HepG2 (cell line): Measurements from ENCODE around the gene UBTD1. TPM values are rescaled to one million over a fixed set of nuclear protein-coding genes. Genes with fewer than 3 reads are reported as not detected.

ENCODE experiments used
- ATAC-seq: fragments of 200-7000 bp; cut with Tn5 transposase; 3 replicates; pipeline ENCODE4 v1.9.1; 2020; ENCODE audit warnings: mild to moderate bottlenecking, moderate library complexity
- BruUV-seq: library from RNA; stranded (reverse); fragments of 400-500 nt; replicated peaks from 2 replicates; lab custom pipeline; 2021; lab: Mats Ljungman, UMichigan
- CTCF ChIA-PET: fragments of 300-600 bp; formaldehyde crosslinking; extraction: SDS; loops from one replicate; lab custom pipeline; 2021; ENCODE audit warnings: low total read pairs, inconsistent platforms, low intra/inter-chr PET ratio; lab: Yijun Ruan, JAX
- POLR2A ChIA-PET: fragments of 350-600 bp; sonication (Branson Sonifier 250); formaldehyde crosslinking; loops from one replicate; lab custom pipeline; 2020; ENCODE audit warnings: antibody characterized with exemption, inconsistent platforms; lab: Yijun Ruan, JAX
- DNase-seq: peaks from one replicate; pipeline ENCODE4 v3.0.0-alpha.2; 2015; ENCODE audit warnings: low spot score
- FAIRE-seq: peaks from 3 replicates; lab custom pipeline; 2011; peaks lifted over from hg19 to GRCh38; lab: Jason Lieb, UNC
- H2AFZ ChIP-seq: one replicate; pipeline ENCODE4 v1.6.1; 2011; ENCODE audit warnings: low read length, inconsistent platforms
- H3K27ac ChIP-seq: fragments of 300-600 bp; 3 replicates; pipeline ENCODE4 v1.8.0; 2011; ENCODE audit warnings: mixed run types, mild to moderate bottlenecking, mixed read lengths, low read length, inconsistent platforms; ENCODE audit not compliant: insufficient read depth; ENCODE audit errors: extremely low read length
- H3K27me3 ChIP-seq, 2 experiments: fragments of 200-600 bp in 1 of 2; 2 replicates in 1 of 2; 3 replicates in 1 of 2; pipeline versions ENCODE4 v1.6.0 to v1.8.0; 2011; ENCODE audit warnings: low read length in 2 of 2, mild to moderate bottlenecking in 2 of 2, moderate library complexity in 2 of 2, inconsistent platforms in 1 of 2; ENCODE audit not compliant: insufficient read depth in 2 of 2, control insufficient read depth in 1 of 2
- H3K36me3 ChIP-seq, 2 experiments: fragments of 200-600 bp in 1 of 2; replicated peaks in 1 of 2; 2 replicates in 1 of 2; 3 replicates in 1 of 2; pipeline versions ENCODE4 v1.5.1 to v1.8.0; 2011; ENCODE audit warnings: low read length in 2 of 2, inconsistent platforms in 1 of 2; ENCODE audit not compliant: insufficient read depth in 2 of 2, control insufficient read depth in 1 of 2
- H3K4me1 ChIP-seq: 2 replicates; pipeline ENCODE4 v1.5.1; 2012; ENCODE audit warnings: low read length, inconsistent platforms; ENCODE audit not compliant: insufficient read depth
- H3K4me2 ChIP-seq: 2 replicates; pipeline ENCODE4 v1.6.0; 2011; ENCODE audit warnings: low read depth, low read length, inconsistent platforms
- H3K4me3 ChIP-seq, 3 experiments: fragments of 200-600 bp in 1 of 3; sonication (generic), shearing (Covaris generic) in 1 of 3; replicated peaks in 1 of 3; 2 replicates each; pipeline ENCODE4 v1.5.1; 2011 to 2016; ENCODE audit warnings: low read length in 3 of 3, inconsistent platforms in 2 of 3, low read depth in 2 of 3, mild to moderate bottlenecking in 2 of 3, control low read depth in 1 of 3, mixed read lengths in 1 of 3; ENCODE audit not compliant: insufficient read depth in 1 of 3
- H3K79me2 ChIP-seq: one replicate; pipeline ENCODE4 v1.6.1; 2011; ENCODE audit warnings: low read length, inconsistent platforms; ENCODE audit not compliant: insufficient read depth
- H3K9ac ChIP-seq: 2 replicates; pipeline ENCODE4 v1.6.0; 2011; ENCODE audit warnings: mild to moderate bottlenecking, low read depth, low read length, inconsistent platforms; ENCODE audit not compliant: insufficient read depth
- H3K9me3 ChIP-seq: 2 replicates; pipeline ENCODE4 v1.5.1; 2012; ENCODE audit warnings: mild to moderate bottlenecking, low read length
- H4K20me1 ChIP-seq: 2 replicates; pipeline ENCODE4 v1.6.0; 2011; ENCODE audit warnings: inconsistent platforms, mild to moderate bottlenecking, low read length, moderate library complexity; ENCODE audit not compliant: insufficient read depth
- CEBPG ChIP-seq: IDR thresholded peaks from 2 replicates; pipeline ENCODE4 v1.6.1; 2016
- GTF2F1 ChIP-seq: fragments of 150-350 bp; IDR thresholded peaks from 2 replicates; pipeline ENCODE4 v1.6.1; 2014; ENCODE audit warnings: low read length
- MYC ChIP-seq: sonication (generic); formaldehyde crosslinking; IDR thresholded peaks from 2 replicates; pipeline ENCODE4 v1.9.0; 2021; ENCODE audit warnings: missing genetic modification reagents, borderline replicate concordance
- PAF1 ChIP-seq: IDR thresholded peaks from 2 replicates; pipeline ENCODE4 v1.6.1; 2016; ENCODE audit warnings: missing genetic modification reagents, missing compliant biosample characterization
- PPARG ChIP-seq: conservative IDR thresholded peaks from 2 replicates; pipeline ENCODE4 v1.6.1; 2016; ENCODE audit warnings: missing biosample characterization, missing genetic modification reagents
- RBFOX2 ChIP-seq: fragments of 200-400 bp; formaldehyde crosslinking; IDR thresholded peaks from 2 replicates; pipeline ENCODE4 v1.6.1; 2017; ENCODE audit warnings: low read depth, mild to moderate bottlenecking, low read length
- SPEN ChIP-seq: sonication (generic); formaldehyde crosslinking; IDR thresholded peaks from 2 replicates; pipeline ENCODE4 v1.5.1; 2020; ENCODE audit warnings: low read depth, mild to moderate bottlenecking, missing genetic modification reagents
- STAG1 ChIP-seq: sonication (generic); formaldehyde crosslinking; IDR thresholded peaks from 2 replicates; pipeline ENCODE4 v1.4.0; 2020; ENCODE audit warnings: missing genetic modification reagents
- U2AF2 ChIP-seq: fragments of 200-400 bp; formaldehyde crosslinking; IDR thresholded peaks from 2 replicates; pipeline ENCODE4 v1.6.1; 2017; ENCODE audit warnings: low read depth, mild to moderate bottlenecking, low read length
- ZNF121 ChIP-seq: sonication (generic); formaldehyde crosslinking; IDR thresholded peaks from 2 replicates; pipeline ENCODE4 v1.5.0; 2020; ENCODE audit warnings: mild to moderate bottlenecking, missing genetic modification reagents
- ZNF552 ChIP-seq: sonication (generic); formaldehyde crosslinking; IDR thresholded peaks from 2 replicates; pipeline ENCODE4 v1.9.0; 2022; ENCODE audit warnings: missing genetic modification reagents, mild to moderate bottlenecking, borderline replicate concordance
- ZNF782 ChIP-seq: sonication (generic); formaldehyde crosslinking; IDR thresholded peaks from 2 replicates; pipeline ENCODE4 v1.4.0; 2020; ENCODE audit warnings: missing genetic modification reagents, mild to moderate bottlenecking, borderline replicate concordance
- ZNF879 ChIP-seq: sonication (generic); formaldehyde crosslinking; IDR thresholded peaks from 2 replicates; pipeline ENCODE4 v1.8.1; 2023; ENCODE audit warnings: missing genetic modification reagents
- WGBS: methylation state at CpG from one replicate; pipeline ENCODE4 v1.1.6; 2017; ENCODE audit warnings: low lambda C conversion rate; 5-methylcytosine and 5-hydroxymethylcytosine counted together
- in situ Hi-C: cut with HindIII; loops from 2 replicates; pipeline ENCODE4 v1.10.0; 2017; ENCODE audit warnings: low pct_unique_long_range_greater_than_20kb; ENCODE audit not compliant: extremely low pct_ligation_motif_present
- intact Hi-C: fragments of 100-400 bp; cut with micrococcal nuclease; formaldehyde crosslinking; loops from one replicate; pipeline ENCODE4 v1.10.0; 2022; ENCODE audit not compliant: unreplicated experiment
- polyA plus RNA-seq, 8 experiments: library from polyadenylated mRNA; depleted of rRNA in 3 of 8; stranded (reverse) in 7 of 8; unstranded in 1 of 8; fragments of >200 nt; fragmentation: Illumina TruSeq in 4 of 8; extraction: Trizol in 4 of 8; gene quantifications; 2 replicates each; pipeline versions ENCODE4 v1.2.1 to v1.2.3, GENCODE V29; 2011 to 2016; ENCODE audit warnings: low read depth in 4 of 8, missing spikeins in 1 of 8, mixed read lengths in 1 of 8; ENCODE audit not compliant: insufficient read depth in 1 of 8
- total RNA-seq, 5 experiments: library from RNA; depleted of rRNA; stranded (reverse); fragments of >200 nt; fragmentation: Illumina TruSeq; extraction: Trizol; gene quantifications; 2 replicates each; pipeline ENCODE4 v1.2.3, GENCODE V29; 2016; ENCODE audit warnings: low read depth in 1 of 5
- TF ChIP-seq, protein P1 (sequence below): sonication (generic); formaldehyde crosslinking; IDR thresholded peaks from 2 replicates; pipeline ENCODE4 v1.8.0; 2022; ENCODE audit warnings: mild to moderate bottlenecking, missing genetic modification reagents, moderate library complexity
- TF ChIP-seq, protein P2 (sequence below): sonication (generic); formaldehyde crosslinking; IDR thresholded peaks from 2 replicates; pipeline ENCODE4 v1.5.0; 2020; ENCODE audit warnings: missing genetic modification reagents
- TF ChIP-seq, protein P3 (sequence below): sonication (generic); formaldehyde crosslinking; IDR thresholded peaks from 2 replicates; pipeline ENCODE4 v1.4.0; 2020; ENCODE audit warnings: missing genetic modification reagents
- TF ChIP-seq, protein P4 (sequence below): sonication (generic); formaldehyde crosslinking; IDR thresholded peaks from 2 replicates; pipeline ENCODE4 v1.5.1; 2020; ENCODE audit warnings: missing genetic modification reagents, mild to moderate bottlenecking, borderline replicate concordance
- TF ChIP-seq, protein P5 (sequence below): sonication (generic); formaldehyde crosslinking; IDR thresholded peaks from 2 replicates; pipeline ENCODE4 v1.5.1; 2020; ENCODE audit warnings: missing genetic modification reagents, mild to moderate bottlenecking, borderline replicate concordance

The UBTD1 gene
- total and polyA plus RNA-seq, 2 of the 13 experiments (the other 11 are each of a cell fraction or from before 2014, with no cell fraction given) = 7.9 to 10.0 TPM

DNA sequence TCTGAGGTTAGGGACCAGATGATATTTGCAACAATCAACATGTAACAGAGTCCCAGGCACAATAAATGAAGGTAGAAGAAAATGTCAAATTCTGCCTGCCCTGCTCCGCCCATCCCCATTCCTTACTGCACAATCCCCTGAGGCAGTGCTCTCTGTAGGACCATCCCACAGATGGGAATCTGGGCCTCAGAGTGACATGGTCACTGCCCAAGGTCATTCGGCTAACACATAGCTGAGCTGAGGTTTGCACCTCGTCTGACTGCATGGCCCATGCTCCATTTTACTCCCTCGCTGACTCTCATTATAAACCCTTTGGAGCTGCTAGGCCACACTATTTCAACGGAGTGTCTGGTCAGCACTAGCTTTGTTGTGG lies 86.7 kb downstream of the UBTD1 start (continued):
- TF ChIP-seq PPARG (CRISPR knock-in tag) = no peak
- TF ChIP-seq SPEN = no peak
- no peak for TF ChIP-seq GTF2F1
- no peak for TF ChIP-seq ZNF552 (CRISPR knock-in tag)
- TF ChIP-seq, protein P1, sequence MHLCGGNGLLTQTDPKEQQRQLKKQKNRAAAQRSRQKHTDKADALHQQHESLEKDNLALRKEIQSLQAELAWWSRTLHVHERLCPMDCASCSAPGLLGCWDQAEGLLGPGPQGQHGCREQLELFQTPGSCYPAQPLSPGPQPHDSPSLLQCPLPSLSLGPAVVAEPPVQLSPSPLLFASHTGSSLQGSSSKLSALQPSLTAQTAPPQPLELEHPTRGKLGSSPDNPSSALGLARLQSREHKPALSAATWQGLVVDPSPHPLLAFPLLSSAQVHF (CRISPR knock-in tag) = no peak
- no peak for TF ChIP-seq CEBPG (CRISPR knock-in tag)
- no peak for TF ChIP-seq STAG1 (CRISPR knock-in tag)
- TF ChIP-seq MYC (CRISPR knock-in tag) = 0 out of 2 replicates have a peak, but pooled peaks have one; percentile 6
- no peak for TF ChIP-seq RBFOX2

DNA sequence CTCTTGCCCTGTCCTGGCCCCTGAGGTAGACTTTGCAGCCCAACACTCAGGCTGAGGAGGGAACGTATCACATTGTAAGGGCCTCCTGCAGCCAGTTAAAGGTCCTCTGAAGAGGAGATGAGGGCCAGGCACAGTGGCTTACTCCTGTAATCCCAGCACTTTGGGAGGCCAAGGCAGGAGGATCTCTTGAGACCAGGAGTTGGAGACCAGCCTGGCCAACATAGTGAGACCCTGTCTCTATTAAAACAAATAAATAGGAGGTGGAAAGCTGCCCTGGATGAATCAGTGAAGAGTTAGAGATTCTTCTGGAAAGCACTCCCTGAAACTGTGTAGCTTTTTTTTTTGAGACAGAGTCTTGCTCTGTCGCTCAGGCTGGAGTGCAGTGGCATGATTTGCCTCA lies 88.5 kb downstream of the UBTD1 start:
- no peaks in the 10 kb centered on the region for H3K27me3 ChIP-seq
- no peak for DNase-seq
- peak overlapping the region; percentile 45 for H3K27ac ChIP-seq
- H4K20me1 ChIP-seq = no peaks in the 10 kb centered on the region
- no peaks in the 10 kb centered on the region for H3K9me3 ChIP-seq
- WGBS = 81% methylated on average over 2 of the region's 2 CpGs
- no peaks in the 10 kb centered on the region; a peak in 1 of 5 replicates for H3K36me3 ChIP-seq
- 0 out of 2 replicates have a peak overlapping the region, but pooled peaks have one; percentile 39 for H3K4me2 ChIP-seq
- FAIRE-seq = no peak
- BruUV-seq = no TSS peak
- H3K9ac ChIP-seq = no peak overlapping the region
- no peak overlapping the region for H3K4me3 ChIP-seq
- H3K79me2 ChIP-seq = peaks cover 3% of the 10 kb centered on the region
- no peak for ATAC-seq
- H2AFZ ChIP-seq = no peak overlapping the region
- H3K4me1 ChIP-seq = peaks cover 72% of the 10 kb centered on the region
- in situ Hi-C loops = no loop called here
- intact Hi-C loops = no loop called here
- ChIA-PET CTCF (no interaction called here), POLR2A (no interaction called here)
- no peak for TF ChIP-seq U2AF2
- no peak for TF ChIP-seq ZNF782
- TF ChIP-seq, protein P2, sequence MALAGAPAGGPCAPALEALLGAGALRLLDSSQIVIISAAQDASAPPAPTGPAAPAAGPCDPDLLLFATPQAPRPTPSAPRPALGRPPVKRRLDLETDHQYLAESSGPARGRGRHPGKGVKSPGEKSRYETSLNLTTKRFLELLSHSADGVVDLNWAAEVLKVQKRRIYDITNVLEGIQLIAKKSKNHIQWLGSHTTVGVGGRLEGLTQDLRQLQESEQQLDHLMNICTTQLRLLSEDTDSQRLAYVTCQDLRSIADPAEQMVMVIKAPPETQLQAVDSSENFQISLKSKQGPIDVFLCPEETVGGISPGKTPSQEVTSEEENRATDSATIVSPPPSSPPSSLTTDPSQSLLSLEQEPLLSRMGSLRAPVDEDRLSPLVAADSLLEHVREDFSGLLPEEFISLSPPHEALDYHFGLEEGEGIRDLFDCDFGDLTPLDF = no peak
- no peak for TF ChIP-seq PAF1 (CRISPR knock-in tag)
- no peak for TF ChIP-seq ZNF879 (CRISPR knock-in tag)
- TF ChIP-seq, protein P3, sequence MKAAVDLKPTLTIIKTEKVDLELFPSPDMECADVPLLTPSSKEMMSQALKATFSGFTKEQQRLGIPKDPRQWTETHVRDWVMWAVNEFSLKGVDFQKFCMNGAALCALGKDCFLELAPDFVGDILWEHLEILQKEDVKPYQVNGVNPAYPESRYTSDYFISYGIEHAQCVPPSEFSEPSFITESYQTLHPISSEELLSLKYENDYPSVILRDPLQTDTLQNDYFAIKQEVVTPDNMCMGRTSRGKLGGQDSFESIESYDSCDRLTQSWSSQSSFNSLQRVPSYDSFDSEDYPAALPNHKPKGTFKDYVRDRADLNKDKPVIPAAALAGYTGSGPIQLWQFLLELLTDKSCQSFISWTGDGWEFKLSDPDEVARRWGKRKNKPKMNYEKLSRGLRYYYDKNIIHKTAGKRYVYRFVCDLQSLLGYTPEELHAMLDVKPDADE = no peak
- TF ChIP-seq, protein P4, sequence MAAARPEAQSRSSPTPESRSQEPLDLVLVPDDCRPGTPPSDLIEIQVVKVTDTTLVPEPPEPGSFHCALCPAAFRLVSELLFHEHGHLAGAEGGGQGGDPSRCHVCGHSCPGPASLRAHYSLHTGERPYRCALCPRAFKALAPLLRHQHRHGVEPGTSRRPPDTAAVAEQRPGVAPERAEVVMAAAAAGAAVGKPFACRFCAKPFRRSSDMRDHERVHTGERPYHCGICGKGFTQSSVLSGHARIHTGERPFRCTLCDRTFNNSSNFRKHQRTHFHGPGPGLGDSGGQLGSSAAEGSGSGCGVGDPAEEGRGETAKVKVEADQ (CRISPR knock-in tag) = no peak
- TF ChIP-seq ZNF121 (CRISPR knock-in tag) = 0 out of 2 replicates have a peak, but pooled peaks have one; percentile 28
- TF ChIP-seq, protein P5, sequence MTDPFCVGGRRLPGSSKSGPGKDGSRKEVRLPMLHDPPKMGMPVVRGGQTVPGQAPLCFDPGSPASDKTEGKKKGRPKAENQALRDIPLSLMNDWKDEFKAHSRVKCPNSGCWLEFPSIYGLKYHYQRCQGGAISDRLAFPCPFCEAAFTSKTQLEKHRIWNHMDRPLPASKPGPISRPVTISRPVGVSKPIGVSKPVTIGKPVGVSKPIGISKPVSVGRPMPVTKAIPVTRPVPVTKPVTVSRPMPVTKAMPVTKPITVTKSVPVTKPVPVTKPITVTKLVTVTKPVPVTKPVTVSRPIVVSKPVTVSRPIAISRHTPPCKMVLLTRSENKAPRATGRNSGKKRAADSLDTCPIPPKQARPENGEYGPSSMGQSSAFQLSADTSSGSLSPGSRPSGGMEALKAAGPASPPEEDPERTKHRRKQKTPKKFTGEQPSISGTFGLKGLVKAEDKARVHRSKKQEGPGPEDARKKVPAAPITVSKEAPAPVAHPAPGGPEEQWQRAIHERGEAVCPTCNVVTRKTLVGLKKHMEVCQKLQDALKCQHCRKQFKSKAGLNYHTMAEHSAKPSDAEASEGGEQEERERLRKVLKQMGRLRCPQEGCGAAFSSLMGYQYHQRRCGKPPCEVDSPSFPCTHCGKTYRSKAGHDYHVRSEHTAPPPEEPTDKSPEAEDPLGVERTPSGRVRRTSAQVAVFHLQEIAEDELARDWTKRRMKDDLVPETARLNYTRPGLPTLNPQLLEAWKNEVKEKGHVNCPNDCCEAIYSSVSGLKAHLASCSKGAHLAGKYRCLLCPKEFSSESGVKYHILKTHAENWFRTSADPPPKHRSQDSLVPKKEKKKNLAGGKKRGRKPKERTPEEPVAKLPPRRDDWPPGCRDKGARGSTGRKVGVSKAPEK (CRISPR knock-in tag) = no peak
